SKM-1 (cell line): ENCODE measurements around the gene NFATC3.
A peak's percentile ranks its signal among the peaks of the same experiment; 100 is the strongest.
"Not testable (repeated sequence)": the region's sequence is repeated elsewhere in the genome, so short reads cannot be mapped to it uniquely, and the experiment has no call there.

ENCODE experiments used
- DNase-seq: peaks from one replicate; lab custom pipeline; 2025; ENCODE audit not compliant: unreplicated experiment; lab: John Stamatoyannopoulos, UW

The NFATC3 gene

DNA sequence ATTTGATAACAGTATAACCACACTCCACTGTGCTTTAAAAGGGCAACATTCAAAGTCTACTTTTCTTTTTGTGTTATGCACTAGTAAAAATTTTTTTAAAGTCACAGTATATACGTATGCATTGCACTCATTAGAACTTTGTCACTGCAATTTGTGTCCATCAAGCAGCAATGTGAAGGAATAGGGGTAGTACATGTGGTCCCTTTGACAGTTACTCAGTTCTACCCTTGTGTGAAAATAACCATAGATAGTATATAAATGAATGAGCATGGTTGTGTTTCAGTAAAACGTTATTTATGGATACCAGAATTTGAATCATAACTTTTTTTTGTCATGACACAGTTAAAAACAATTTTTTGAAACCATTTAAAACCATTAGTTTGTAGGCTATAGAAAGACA is 30.7 kb downstream of the NFATC3 start:
- DNase-seq, result no peak

- DNase-seq, result peak; percentile 12
These were observed 31.2 kb downstream of the NFATC3 start for GRCh38 chr16:68116256-68116867.

DNA sequence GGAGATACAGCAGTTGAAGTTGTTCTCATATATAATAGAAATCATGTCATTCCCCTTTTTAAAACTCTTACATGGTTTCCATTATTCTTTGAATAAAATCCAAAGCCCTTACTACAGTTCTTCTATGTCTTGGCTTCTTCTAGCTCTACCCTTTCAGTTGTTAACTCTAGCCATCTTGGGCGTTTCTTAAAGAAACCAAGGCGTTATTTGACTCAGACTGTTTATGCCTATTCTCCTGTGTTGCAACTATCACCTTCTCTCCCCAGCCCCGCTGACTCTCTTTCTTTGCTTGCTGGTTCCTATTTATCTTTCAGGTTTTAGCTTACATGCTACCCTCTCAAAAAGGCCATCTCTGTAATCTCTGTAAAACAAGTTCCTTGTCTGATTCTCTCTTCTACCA is 32.7 kb downstream of the NFATC3 start:
- DNase-seq, result no peak

- not testable (repeated sequence) for DNase-seq
These were observed 33.8 kb downstream of the NFATC3 start for GRCh38 chr16:68118954-68119353.

GRCh38 chr16:68120496-68120895 is 35.3 kb downstream of the NFATC3 start:
- DNase-seq, result not testable (repeated sequence)

GRCh38 chr16:68126395-68126794 is 41.2 kb downstream of the NFATC3 start:
- DNase-seq, result no peak

- DNase-seq, result no peak
These were observed 43.6 kb downstream of the NFATC3 start for GRCh38 chr16:68128577-68129305.

DNA sequence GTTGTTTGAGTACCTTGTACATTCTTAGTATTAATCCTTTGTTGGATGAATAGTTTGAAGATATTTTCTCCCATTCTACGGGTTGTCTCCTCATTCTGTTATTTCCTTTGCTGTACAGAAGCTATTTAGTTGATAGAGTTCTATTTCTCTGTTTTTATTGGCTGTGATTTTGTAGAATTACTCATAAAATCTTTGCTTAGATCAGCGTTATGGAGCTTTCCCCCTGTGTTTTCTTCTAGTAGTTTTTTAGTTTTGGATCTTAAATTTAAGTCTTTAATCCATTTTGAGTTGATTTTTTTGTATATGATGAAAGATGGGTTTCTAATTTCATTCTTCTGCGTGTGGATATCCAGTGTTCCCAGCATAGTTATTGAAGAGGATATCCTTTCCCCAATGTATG is 45.4 kb downstream of the NFATC3 start:
- no peak for DNase-seq

GRCh38 chr16:68131813-68132706 is 46.9 kb downstream of the NFATC3 start:
- no peak for DNase-seq

GRCh38 chr16:68133000-68133399 is 47.8 kb downstream of the NFATC3 start:
- not testable (repeated sequence) for DNase-seq

- DNase-seq, result no peak
These were observed 49.5 kb downstream of the NFATC3 start for GRCh38 chr16:68134644-68135043.

DNA sequence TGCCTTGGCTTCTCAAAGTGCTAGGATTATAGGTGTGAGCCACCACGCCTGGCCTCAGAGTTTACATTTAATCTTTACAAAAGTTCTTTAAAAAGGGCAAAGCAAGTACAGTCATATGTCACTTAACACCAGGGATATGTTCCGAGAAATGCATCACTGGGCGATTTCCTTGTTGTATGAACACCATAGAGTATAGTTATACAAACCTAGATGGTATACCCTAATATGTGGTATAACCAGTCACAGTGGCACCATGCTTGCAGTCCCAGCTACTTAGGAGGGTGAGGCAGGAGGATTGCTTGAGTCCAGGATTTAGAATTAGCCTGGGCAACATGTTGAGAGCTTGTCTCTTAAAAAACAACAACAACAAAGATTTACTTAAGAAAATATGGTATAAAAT is 51.3 kb downstream of the NFATC3 start:
- no peak for DNase-seq

DNA sequence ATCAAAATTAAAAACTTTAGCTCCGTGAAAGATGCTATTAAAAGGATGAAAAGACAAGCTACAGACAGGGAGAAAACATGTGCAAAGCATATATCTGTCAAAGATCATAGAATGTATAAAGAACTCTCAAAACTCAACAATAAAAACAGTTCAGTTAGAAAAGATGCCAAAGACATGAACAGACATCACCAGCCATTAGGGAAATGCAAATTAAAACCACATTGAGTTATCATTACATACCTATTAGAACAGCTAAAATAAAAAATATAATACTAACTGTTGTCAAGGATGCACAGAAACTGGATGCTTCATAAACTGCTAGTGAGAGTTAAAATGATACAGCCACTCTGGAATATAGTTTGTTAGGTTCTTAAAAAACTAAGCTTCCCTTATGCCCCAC is 58.8 kb downstream of the NFATC3 start:
- DNase-seq, result no peak

GRCh38 chr16:68146585-68146984 is 61.4 kb downstream of the NFATC3 start:
- no peak for DNase-seq

DNA sequence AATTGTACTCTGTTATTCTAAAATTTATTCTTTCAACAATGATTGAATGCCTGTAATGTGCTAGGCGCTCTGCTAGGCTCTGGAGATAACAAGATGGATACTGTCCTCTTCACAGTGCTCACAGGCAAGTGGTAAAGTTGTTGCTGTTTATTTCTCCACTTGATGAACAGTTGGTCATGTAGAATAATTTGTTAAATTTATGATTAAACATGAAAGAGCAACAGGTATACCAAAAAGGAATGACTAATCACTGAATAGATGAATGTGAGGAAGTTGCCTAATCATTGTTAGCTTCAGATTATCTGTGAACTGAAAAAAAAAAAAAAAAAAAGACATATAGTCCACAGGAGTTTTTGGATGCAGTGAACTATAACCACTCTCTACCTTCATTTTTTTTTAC is 62.3 kb downstream of the NFATC3 start:
- no peak for DNase-seq

DNA sequence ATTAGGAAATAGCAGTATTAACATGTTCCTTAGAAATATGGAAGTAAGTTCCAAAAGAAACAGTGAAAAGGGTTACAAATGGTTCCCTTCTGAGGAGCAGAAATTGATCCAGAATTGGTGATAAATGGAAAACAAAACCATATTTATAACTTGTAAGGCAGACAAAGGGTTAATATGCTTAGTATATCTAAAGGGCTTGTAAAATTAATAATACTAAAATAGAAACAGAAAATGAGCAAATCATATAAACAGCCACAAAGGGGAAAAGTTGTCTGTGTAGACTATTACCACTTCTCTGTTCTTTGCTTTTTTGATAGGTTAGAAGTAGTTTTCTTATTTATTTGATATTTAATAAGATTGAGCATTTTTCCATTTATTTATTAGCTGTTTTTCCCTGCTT is 64.4 kb downstream of the NFATC3 start:
- no peak for DNase-seq

GRCh38 chr16:68155425-68155824 is 70.3 kb downstream of the NFATC3 start:
- DNase-seq, result no peak

- no peak for DNase-seq
These were observed 77.2 kb downstream of the NFATC3 start for GRCh38 chr16:68162413-68162812.

GRCh38 chr16:68163275-68163674 is 78.1 kb downstream of the NFATC3 start:
- not testable (repeated sequence) for DNase-seq

- DNase-seq, result no peak
These were observed 81.1 kb downstream of the NFATC3 start for GRCh38 chr16:68166264-68166663.

DNA sequence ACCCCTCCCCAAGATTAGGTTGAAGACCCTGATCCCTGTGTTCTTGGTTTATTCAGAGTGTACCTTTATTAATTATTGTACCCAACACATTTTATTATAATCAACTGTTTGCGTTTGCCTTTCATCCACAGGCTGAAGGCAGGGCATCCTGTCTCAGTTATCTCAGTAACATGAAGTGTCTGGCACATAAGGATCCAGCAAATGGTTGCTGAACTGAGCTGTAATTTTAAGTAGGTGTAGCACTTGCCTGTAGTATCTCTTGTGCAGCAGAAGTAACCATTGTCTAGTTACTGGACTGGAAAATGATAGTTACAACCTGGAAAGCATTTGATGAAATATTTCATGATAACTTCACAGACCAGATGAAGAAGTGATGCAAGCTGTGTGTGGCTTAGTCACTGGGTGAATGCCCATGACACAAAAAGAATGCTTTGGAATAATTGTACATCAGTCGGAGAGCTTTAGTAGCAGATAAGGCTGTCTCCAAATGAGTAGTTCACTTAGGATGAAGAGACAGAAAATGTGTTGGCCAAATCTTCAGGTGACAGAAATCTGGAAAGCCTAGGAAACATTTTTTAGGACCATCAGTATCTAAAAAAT is 94.1 kb downstream of the NFATC3 start:
- DNase-seq, result no peak
